HG03280 (cell line): ENCODE data around the gene KCND3.
"Not testable (repeated sequence)": the region's sequence is repeated elsewhere in the genome, so short reads cannot be mapped to it uniquely, and the experiment has no call there.

Source experiments
- ATAC-seq: cut with Tn5 transposase; IDR thresholded peaks from one replicate; pipeline ENCODE4 v1.9.1; 2021; ENCODE audit warnings: mild to moderate bottlenecking, moderate library complexity; ENCODE audit not compliant: unreplicated experiment

Gene KCND3

GRCh38 chr1:111747947-111748346, 241.5 kb downstream of the KCND3 start:
- no peak for ATAC-seq

GRCh38 chr1:111747282-111747734, 242.2 kb downstream of the KCND3 start:
- no peak for ATAC-seq

DNA sequence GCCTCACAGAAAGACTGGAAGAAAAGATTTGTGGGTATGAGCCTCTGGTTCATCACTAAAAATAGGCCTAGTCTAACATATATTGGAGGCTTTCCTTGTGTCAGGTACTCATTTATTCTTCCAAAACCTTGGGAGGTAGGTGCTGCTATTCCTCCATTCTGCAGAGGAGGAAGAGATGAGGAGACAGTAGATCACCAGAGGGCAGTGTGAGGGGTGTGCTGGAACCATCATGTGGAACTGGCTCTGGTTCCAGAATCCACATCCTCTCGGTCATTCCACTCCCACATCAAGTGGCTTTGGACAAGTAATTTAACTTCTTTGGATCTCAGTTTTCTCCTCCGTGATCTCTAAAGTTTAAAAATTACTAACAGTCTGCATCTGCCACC, 242.9 kb downstream of the KCND3 start:
- ATAC-seq = no peak

GRCh38 chr1:111745675-111746613, 243.5 kb downstream of the KCND3 start:
- ATAC-seq = no peak

- ATAC-seq = no peak
Observed at GRCh38 chr1:111743679-111744101, 245.8 kb downstream of the KCND3 start.

GRCh38 chr1:111742938-111743549, 246.4 kb downstream of the KCND3 start:
- no peak for ATAC-seq

DNA sequence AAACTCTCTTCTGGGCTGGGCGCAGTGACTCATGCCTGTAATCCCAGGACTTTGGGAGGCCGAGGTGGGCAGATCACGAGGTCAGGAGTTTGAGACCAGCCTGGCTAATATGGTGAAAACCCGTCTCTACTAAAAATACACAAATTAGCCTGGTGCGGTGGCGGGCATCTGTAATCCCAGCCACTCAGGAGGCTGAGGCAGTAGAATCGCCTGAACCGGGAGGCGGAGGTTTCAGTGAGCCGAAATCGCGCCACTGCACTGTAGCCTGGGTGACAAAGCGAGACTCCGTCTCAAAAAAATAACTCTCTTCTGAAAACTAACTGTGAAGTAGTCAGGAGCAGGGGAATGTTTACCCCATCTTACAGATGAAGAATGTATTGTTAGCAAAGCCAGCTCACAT, 247.2 kb downstream of the KCND3 start:
- ATAC-seq = not testable (repeated sequence)

- ATAC-seq = no peak
Observed at GRCh38 chr1:111739925-111740765, 249.3 kb downstream of the KCND3 start.

DNA sequence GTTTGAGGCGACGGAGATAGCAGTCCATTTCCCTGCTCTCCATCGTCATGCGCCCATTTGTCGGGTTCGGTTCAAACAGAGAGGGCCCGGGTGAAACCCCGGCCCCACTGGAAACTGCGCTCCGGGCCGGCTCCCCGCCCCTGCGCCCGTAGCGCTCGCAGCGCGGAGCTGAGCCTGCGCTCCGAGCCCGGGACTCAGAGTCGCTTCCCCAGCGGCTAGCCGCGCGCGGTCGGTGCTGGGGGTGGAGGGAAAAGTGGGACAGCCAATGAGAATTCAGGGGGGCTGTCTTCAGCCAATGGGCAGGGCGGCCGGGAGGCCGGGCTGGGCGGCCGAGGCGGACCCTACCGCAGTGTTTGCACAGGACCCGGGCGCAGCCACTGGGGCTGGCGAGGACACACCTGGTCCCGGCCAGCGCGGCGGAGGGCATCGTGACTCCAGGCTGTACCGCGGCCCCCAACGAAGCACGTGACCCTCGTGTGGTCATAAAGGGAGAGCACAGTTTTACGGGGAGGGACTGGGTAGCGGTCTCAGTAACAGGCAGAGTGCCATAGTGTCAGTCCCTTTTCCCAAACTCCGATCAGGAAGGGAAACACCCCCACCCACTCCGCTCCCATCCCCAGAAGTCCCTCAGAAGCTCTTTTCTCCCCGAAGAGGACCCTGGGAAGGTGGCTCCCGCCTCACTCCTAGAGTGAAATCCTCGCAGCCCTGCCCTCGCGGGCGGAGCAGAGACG, 250.1 kb downstream of the KCND3 start, which contains the start of gene INKA2:
TSS of gene INKA2 (minus strand) at position 202 of the 731 bp plus-strand sequence. CDS start at position 49, 153 bp downstream.
- peak; percentile 82 for ATAC-seq

- ATAC-seq = peak; percentile 36
Observed at GRCh38 chr1:111738436-111739193, 250.9 kb downstream of the KCND3 start.

GRCh38 chr1:111738133-111738435, 251.4 kb downstream of the KCND3 start:
- ATAC-seq = no peak

GRCh38 chr1:111737216-111738132, 252.0 kb downstream of the KCND3 start:
- ATAC-seq = no peak

- ATAC-seq = no peak
Observed at GRCh38 chr1:111736548-111737215, 252.8 kb downstream of the KCND3 start.

GRCh38 chr1:111735858-111736544, 253.5 kb downstream of the KCND3 start:
- no peak for ATAC-seq

- no peak for ATAC-seq
Observed at GRCh38 chr1:111735321-111735720, 254.1 kb downstream of the KCND3 start.

DNA sequence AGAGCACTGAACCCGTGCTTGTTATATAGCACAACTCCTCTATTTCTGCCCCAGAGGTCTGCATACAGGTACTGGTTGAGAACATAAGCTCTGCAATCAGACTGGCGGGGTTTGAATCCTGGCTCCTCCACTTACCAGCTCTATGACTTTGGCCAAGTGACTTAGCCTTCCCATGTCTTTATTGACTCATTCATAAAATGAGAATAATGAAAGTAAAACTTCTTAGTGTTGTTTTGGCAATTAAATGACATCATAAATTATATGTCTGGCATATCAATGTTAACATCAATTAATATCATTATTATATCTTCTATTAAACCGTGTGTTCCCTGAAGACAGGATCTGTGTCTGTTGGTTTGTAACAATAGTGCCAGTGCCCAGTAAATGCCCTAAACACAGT, 254.6 kb downstream of the KCND3 start:
- ATAC-seq = no peak

GRCh38 chr1:111734426-111734825, 255.0 kb downstream of the KCND3 start:
- ATAC-seq = no peak

DNA sequence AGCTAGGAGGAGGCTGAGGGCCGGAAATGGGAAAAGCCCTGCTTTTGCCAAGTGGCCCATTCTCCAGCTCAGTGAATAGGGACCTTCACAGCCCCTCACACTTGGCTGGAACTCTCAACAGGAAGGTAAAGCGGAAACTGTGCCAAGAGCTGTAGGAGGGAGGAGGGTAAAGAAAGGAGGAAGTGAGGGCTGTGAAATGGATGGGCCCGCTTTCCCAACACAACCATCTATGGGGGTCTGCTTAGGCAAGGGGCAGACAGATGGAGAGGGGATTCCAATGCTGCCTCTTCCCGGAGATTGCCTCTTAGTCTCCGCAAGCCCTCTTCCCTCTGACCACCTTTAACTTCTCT, 255.5 kb downstream of the KCND3 start:
- ATAC-seq = no peak
